Skeletal muscle tissue (tissue), 2 donors: Measurements from ENCODE around the gene ATP7A. TPM values are rescaled to one million over a fixed set of nuclear protein-coding genes. Genes with fewer than 3 reads are reported as not detected.

Source experiments
- small RNA-seq: library from RNA; depleted of rRNA; stranded (forward); fragments of <200 nt; gene quantifications from one replicate; pipeline ENCODE3, GENCODE V24; 2014
- total RNA-seq: library from RNA; depleted of rRNA; stranded (reverse); fragments of >200 nt; gene quantifications from one replicate; pipeline ENCODE4 v1.2.3, GENCODE V29; 2014

Gene ATP7A
- total RNA-seq, 1 donor from 2014 or later, result 15.1 TPM

Small RNAs within 50 kb of the gene (small RNA-seq; reads per million reads assigned to genes)
- gene RN7SL460P, result not detected

Other genes starting within 250 kb of the ATP7A start
- 77.2 TPM for gene ATRX, start 124.5 kb upstream of the ATP7A start, total RNA-seq
- gene MAGT1, start 15.3 kb upstream of the ATP7A start, total RNA-seq, result 60.5 TPM
- 319 TPM for gene COX7B, start 11.2 kb upstream of the ATP7A start, total RNA-seq
- gene PGAM4, start 58.9 kb downstream of the ATP7A start, total RNA-seq, result not detected
- gene PGK1, start 193.6 kb downstream of the ATP7A start, total RNA-seq, result 125 TPM
- 16.7 TPM for gene TAF9B, start 229.0 kb downstream of the ATP7A start, total RNA-seq